ENCODE data around the gene TUBB1.
A peak's percentile ranks its signal among the peaks of the same experiment; 100 is the strongest.
"Not testable (repeated sequence)": the region's sequence is repeated elsewhere in the genome, so short reads cannot be mapped to it uniquely, and the experiment has no call there.

Gene TUBB1

GRCh38 chr20:59037386-59037785 lies 18.2 kb downstream of the TUBB1 start:
- no peak overlapping the region for H3K9ac ChIP-seq (ENCODE audit: low read depth, low read length)
- H3K4me3 ChIP-seq (ENCODE audit: low read length): no peak overlapping the region
- no peaks in the 10 kb centered on the region for H3K27me3 ChIP-seq (ENCODE audit: insufficient read depth, low read length)
- WGBS: 96% methylated on average over 12 of the region's 12 CpGs
- H3K27ac ChIP-seq (ENCODE audit: low read depth, low read length): no peak overlapping the region
- H3K9me3 ChIP-seq (ENCODE audit: insufficient read depth, low read depth, low read length): no peaks in the 10 kb centered on the region
- H3K4me1 ChIP-seq (ENCODE audit: insufficient read depth, low read length): 0 out of 2 replicates have a peak, but pooled peaks cover 4% of the 10 kb centered on the region
- peaks cover 55% of the 10 kb centered on the region for H3K36me3 ChIP-seq (ENCODE audit: insufficient read depth, low read length)

GRCh38 chr20:59039233-59039632 lies 20.0 kb downstream of the TUBB1 start:
- no peak overlapping the region for H3K4me3 ChIP-seq (ENCODE audit: low read length)
- H3K9ac ChIP-seq (ENCODE audit: low read depth, low read length): no peak overlapping the region
- no peaks in the 10 kb centered on the region; the same call in 1 of the 2 replicates for H3K27me3 ChIP-seq (ENCODE audit: insufficient read depth, low read length)
- H3K9me3 ChIP-seq (ENCODE audit: insufficient read depth, low read depth, low read length): no peaks in the 10 kb centered on the region
- H3K4me1 ChIP-seq (ENCODE audit: insufficient read depth, low read length): peaks cover 9% of the 10 kb centered on the region; the same call in 1 of the 2 replicates
- 93% methylated on average over 1 of the region's 1 CpG for WGBS
- no peak overlapping the region for H3K27ac ChIP-seq (ENCODE audit: low read depth, low read length)
- H3K36me3 ChIP-seq (ENCODE audit: insufficient read depth, low read length): peaks cover 47% of the 10 kb centered on the region

- Histone ChIP-seq H3K27me3 (ENCODE audit: insufficient read depth, low read length) (no peaks in the 10 kb centered on the region; the same call in 1 of the 2 replicates), H3K27ac (ENCODE audit: low read depth, low read length) (no peak overlapping the region), H3K4me1 (ENCODE audit: insufficient read depth, low read length) (peaks cover 9% of the 10 kb centered on the region; the same call in 1 of the 2 replicates), H3K36me3 (ENCODE audit: insufficient read depth, low read length) (peaks cover 33% of the 10 kb centered on the region), H3K9ac (ENCODE audit: low read depth, low read length) (no peak overlapping the region), H3K9me3 (ENCODE audit: insufficient read depth, low read depth, low read length) (no peaks in the 10 kb centered on the region), H3K4me3 (ENCODE audit: low read length) (no peak overlapping the region)
- WGBS: 94% methylated on average over 5 of the region's 5 CpGs
Measured at GRCh38 chr20:59040667-59041066, 21.4 kb downstream of the TUBB1 start.

- WGBS: 95% methylated on average over 16 of the region's 16 CpGs
- not testable (repeated sequence) for H3K27me3 ChIP-seq (ENCODE audit: insufficient read depth, low read length); H3K9ac ChIP-seq (ENCODE audit: low read depth, low read length); H3K9me3 ChIP-seq (ENCODE audit: insufficient read depth, low read depth, low read length); H3K4me1 ChIP-seq (ENCODE audit: insufficient read depth, low read length); H3K27ac ChIP-seq (ENCODE audit: low read depth, low read length)
- peak overlapping the region; percentile 77 for H3K4me3 ChIP-seq (ENCODE audit: low read length)
- H3K36me3 ChIP-seq (ENCODE audit: insufficient read depth, low read length): peaks cover 25% of the 10 kb centered on the region
Measured at GRCh38 chr20:59041487-59041886, 22.3 kb downstream of the TUBB1 start.

GRCh38 chr20:59042151-59042795 lies 23.0 kb downstream of the TUBB1 start, which contains the start of gene PRELID3B:
PRELID3B (minus strand) TSS chr20:59042786; CDS start chr20:59042730, 56 bp downstream.
- H3K4me3 ChIP-seq (ENCODE audit: low read length): peak within 1 kb of the TSS; percentile 77
- H3K4me1 ChIP-seq (ENCODE audit: insufficient read depth, low read length): peaks cover 9% of the 10 kb centered on the region; the same call in 1 of the 2 replicates

DNA sequence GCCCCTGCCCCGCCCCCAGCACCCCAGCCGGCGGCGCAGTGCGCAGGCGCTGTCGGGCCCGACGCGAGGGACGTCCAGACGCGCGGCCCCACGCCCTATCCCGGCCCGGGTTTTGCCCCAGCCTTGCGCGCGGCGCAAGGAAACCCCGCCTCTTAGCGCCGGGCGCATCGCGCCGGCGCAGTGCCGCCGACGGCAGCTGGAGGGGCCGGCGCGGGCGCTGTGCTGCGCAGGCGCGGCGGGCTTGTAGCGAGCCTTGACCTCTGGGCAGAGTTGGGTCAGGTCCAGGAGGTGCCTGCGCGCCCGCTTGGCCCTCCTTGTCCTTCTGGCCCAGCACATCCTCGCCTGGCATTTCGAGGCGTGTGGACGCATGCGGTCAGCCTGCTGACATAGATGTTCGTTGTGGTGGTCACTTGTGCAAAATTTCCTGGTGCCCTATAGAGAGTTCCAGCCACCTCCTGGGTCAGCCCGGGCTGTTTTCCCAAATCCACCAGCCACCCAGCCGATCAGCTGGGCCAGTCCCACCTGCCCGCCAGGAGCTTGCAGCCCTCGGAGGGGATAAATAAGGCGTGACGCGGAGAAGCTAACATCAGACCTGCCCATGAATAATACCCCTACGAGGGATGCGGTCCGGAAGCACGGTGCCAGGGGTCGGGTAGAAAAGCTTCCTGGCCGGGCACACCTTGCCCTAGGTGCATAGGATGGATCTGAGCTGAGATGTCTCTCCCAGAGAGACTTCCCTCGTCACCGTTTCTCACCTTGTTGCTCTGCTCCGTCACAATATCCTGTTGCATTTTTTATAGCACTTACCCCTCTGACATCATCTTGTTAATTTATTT lies 23.8 kb downstream of the TUBB1 start:
- Histone ChIP-seq H3K4me1 (ENCODE audit: insufficient read depth, low read length) (peaks cover 9% of the 10 kb centered on the region; the same call in 1 of the 2 replicates), H3K27ac (ENCODE audit: low read depth, low read length) (no peak overlapping the region; the same call in 1 of the 2 replicates), H3K36me3 (ENCODE audit: insufficient read depth, low read length) (peaks cover 9% of the 10 kb centered on the region), H3K27me3 (ENCODE audit: insufficient read depth, low read length) (peaks cover 10% of the 10 kb centered on the region; the same call in 1 of the 2 replicates), H3K9ac (ENCODE audit: low read depth, low read length) (peak overlapping the region; percentile 58; the same call in 1 of the 2 replicates), H3K9me3 (ENCODE audit: insufficient read depth, low read depth, low read length) (no peaks in the 10 kb centered on the region), H3K4me3 (ENCODE audit: low read length) (peak overlapping the region; percentile 77)
- WGBS: 24% methylated on average over 66 of the region's 66 CpGs

More at GRCh38 chr20:59042151-59042795, 23.0 kb downstream of the TUBB1 start, which contains the start of gene PRELID3B:
- H3K36me3 ChIP-seq (ENCODE audit: insufficient read depth, low read length): peaks cover 17% of the 10 kb centered on the region
- H3K9ac ChIP-seq (ENCODE audit: low read depth, low read length): peak within 1 kb of the TSS; percentile 68
- H3K27me3 ChIP-seq (ENCODE audit: insufficient read depth, low read length): peaks cover 3% of the 10 kb centered on the region; the same call in 1 of the 2 replicates
- H3K27ac ChIP-seq (ENCODE audit: low read depth, low read length): peak within 1 kb of the TSS; percentile 49; the same call in 1 of the 2 replicates
- H3K9me3 ChIP-seq (ENCODE audit: insufficient read depth, low read depth, low read length): no peaks in the 10 kb centered on the region
- 5% methylated on average over 50 of the region's 50 CpGs for WGBS

DNA sequence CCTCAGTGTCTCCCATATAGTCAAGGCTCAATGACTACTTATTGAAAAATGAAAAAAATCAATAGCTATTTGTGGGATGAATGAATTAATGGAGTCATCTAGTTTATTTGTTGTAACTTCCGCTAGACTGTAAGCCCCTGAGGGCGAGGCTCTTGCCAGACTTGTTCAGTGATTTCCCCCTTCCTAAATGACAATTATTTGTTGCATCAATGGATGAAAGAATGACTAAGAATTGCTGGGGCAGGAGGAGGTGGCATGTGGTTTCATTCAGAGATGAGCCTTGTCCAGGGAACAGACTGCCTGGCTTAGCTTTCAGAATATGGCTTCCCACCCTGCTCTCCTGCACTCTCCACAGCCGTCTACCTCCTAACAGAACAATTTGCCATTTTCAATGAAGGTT lies 24.5 kb downstream of the TUBB1 start:
- Histone ChIP-seq H3K4me3 (ENCODE audit: low read length) (no peak overlapping the region), H3K9me3 (ENCODE audit: insufficient read depth, low read depth, low read length) (no peaks in the 10 kb centered on the region), H3K9ac (ENCODE audit: low read depth, low read length) (no peak overlapping the region), H3K27ac (ENCODE audit: low read depth, low read length) (no peak overlapping the region), H3K4me1 (ENCODE audit: insufficient read depth, low read length) (peaks cover 9% of the 10 kb centered on the region; the same call in 1 of the 2 replicates), H3K27me3 (ENCODE audit: insufficient read depth, low read length) (peaks cover 15% of the 10 kb centered on the region; the same call in 1 of the 2 replicates), H3K36me3 (ENCODE audit: insufficient read depth, low read length) (peaks cover 5% of the 10 kb centered on the region; the same call in 1 of the 2 replicates)
- WGBS: 98% methylated on average over 3 of the region's 3 CpGs

- no peak overlapping the region for H3K9ac ChIP-seq (ENCODE audit: low read depth, low read length)
- peaks cover 15% of the 10 kb centered on the region for H3K27me3 ChIP-seq (ENCODE audit: insufficient read depth, low read length)
- H3K27ac ChIP-seq (ENCODE audit: low read depth, low read length): no peak overlapping the region
Measured at GRCh38 chr20:59044295-59044694, 25.1 kb downstream of the TUBB1 start.

GRCh38 chr20:59044796-59045195 lies 25.6 kb downstream of the TUBB1 start:
- no peak overlapping the region for H3K27ac ChIP-seq (ENCODE audit: low read depth, low read length)
- H3K4me1 ChIP-seq (ENCODE audit: insufficient read depth, low read length): peaks cover 9% of the 10 kb centered on the region; the same call in 1 of the 2 replicates
- peaks cover 20% of the 10 kb centered on the region for H3K27me3 ChIP-seq (ENCODE audit: insufficient read depth, low read length)
- peaks cover 5% of the 10 kb centered on the region; the same call in 1 of the 2 replicates for H3K36me3 ChIP-seq (ENCODE audit: insufficient read depth, low read length)
- H3K4me3 ChIP-seq (ENCODE audit: low read length): no peak overlapping the region
- 85% methylated on average over 3 of the region's 3 CpGs for WGBS
- no peaks in the 10 kb centered on the region for H3K9me3 ChIP-seq (ENCODE audit: insufficient read depth, low read depth, low read length)
- no peak overlapping the region for H3K9ac ChIP-seq (ENCODE audit: low read depth, low read length)

More at GRCh38 chr20:59044295-59044694, 25.1 kb downstream of the TUBB1 start:
- H3K9me3 ChIP-seq (ENCODE audit: insufficient read depth, low read depth, low read length): no peaks in the 10 kb centered on the region
- peaks cover 5% of the 10 kb centered on the region; the same call in 1 of the 2 replicates for H3K36me3 ChIP-seq (ENCODE audit: insufficient read depth, low read length)
- H3K4me1 ChIP-seq (ENCODE audit: insufficient read depth, low read length): peaks cover 9% of the 10 kb centered on the region; the same call in 1 of the 2 replicates
- WGBS: 89% methylated on average over 2 of the region's 3 CpGs
- no peak overlapping the region for H3K4me3 ChIP-seq (ENCODE audit: low read length)

DNA sequence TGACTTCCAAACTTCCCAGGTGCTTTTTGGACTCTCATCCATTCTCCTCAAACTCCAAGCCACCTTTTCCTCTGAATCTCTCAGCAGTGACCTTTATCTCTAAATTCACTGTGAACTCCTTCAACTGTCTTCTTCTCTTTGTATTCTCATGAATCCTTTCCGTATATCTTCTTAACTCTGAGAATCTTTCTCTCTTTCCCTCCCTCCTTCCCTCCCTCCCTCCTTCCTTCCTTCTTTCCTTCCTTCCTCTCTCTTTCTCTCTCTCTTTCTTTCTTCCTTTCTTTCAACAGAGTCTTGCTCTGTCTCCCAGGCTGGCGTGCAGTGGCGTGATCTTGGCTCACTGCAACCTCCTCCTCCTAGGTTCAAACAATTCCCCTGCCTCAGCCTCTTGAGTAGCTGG lies 27.6 kb downstream of the TUBB1 start:
- no peaks in the 10 kb centered on the region for H3K9me3 ChIP-seq (ENCODE audit: insufficient read depth, low read depth, low read length)
- peaks cover 26% of the 10 kb centered on the region for H3K27me3 ChIP-seq (ENCODE audit: insufficient read depth, low read length)
- H3K9ac ChIP-seq (ENCODE audit: low read depth, low read length): no peak overlapping the region
- 92% methylated on average over 3 of the region's 3 CpGs for WGBS
- H3K4me1 ChIP-seq (ENCODE audit: insufficient read depth, low read length): peaks cover 6% of the 10 kb centered on the region; the same call in 1 of the 2 replicates
- no peaks in the 10 kb centered on the region for H3K36me3 ChIP-seq (ENCODE audit: insufficient read depth, low read length)
- H3K27ac ChIP-seq (ENCODE audit: low read depth, low read length): no peak overlapping the region
- no peak overlapping the region for H3K4me3 ChIP-seq (ENCODE audit: low read length)
